LNCAP (cell line): ENCODE results near the gene CCDC85C.

Source experiments
- CTCF ChIP-seq: fragments of 450-650 bp; IDR thresholded peaks from 2 replicates; pipeline ENCODE4 v1.5.1; 2017; ENCODE audit warnings: mild to moderate bottlenecking

CCDC85C gene

GRCh38 chr14:99603471-99604277 is at the start of gene CCDC85C:
Gene CCDC85C, minus strand, starts transcription at chr14:99604207. Its CDS starts 248 bp downstream, at chr14:99603959.
- TF ChIP-seq CTCF, result no peak

- TF ChIP-seq CTCF, result no peak
Measured at GRCh38 chr14:99651953-99652746, 48.1 kb upstream of the CCDC85C start.

GRCh38 chr14:99650189-99650588 is 46.2 kb upstream of the CCDC85C start:
- TF ChIP-seq CTCF, result no peak

GRCh38 chr14:99649643-99650042 is 45.6 kb upstream of the CCDC85C start:
- TF ChIP-seq CTCF, result no peak

- TF ChIP-seq CTCF, result no peak
Measured at GRCh38 chr14:99649219-99649618, 45.2 kb upstream of the CCDC85C start.

GRCh38 chr14:99648027-99648784 is 44.2 kb upstream of the CCDC85C start:
- no peak for TF ChIP-seq CTCF

- TF ChIP-seq CTCF, result no peak
Measured at GRCh38 chr14:99647411-99647810, 43.4 kb upstream of the CCDC85C start.
